Astrocyte (in vitro differentiated cells and primary cell): ENCODE data around the gene SEC24D. TPM values are rescaled to one million over a fixed set of nuclear protein-coding genes. Genes with fewer than 3 reads are reported as not detected.

ENCODE experiments used
- DNase-seq: peaks from one replicate; pipeline ENCODE4 v3.0.0-alpha.2; 2010; ENCODE audit warnings: low read depth
- FAIRE-seq: peaks from 2 replicates; lab custom pipeline; 2011; peaks lifted over from hg19 to GRCh38; lab: Jason Lieb, UNC
- H2AFZ ChIP-seq: 2 replicates; pipeline ENCODE4 v1.6.0; 2012; ENCODE audit warnings: low read depth, low read length, inconsistent platforms
- H3K27ac ChIP-seq: 2 replicates; pipeline ENCODE4 v1.5.1; 2011; ENCODE audit warnings: low read depth, low read length, inconsistent platforms
- H3K27me3 ChIP-seq: 2 replicates; pipeline ENCODE4 v1.6.0; 2011; ENCODE audit warnings: low read length, inconsistent platforms; ENCODE audit not compliant: insufficient read depth
- H3K36me3 ChIP-seq: 2 replicates; pipeline ENCODE4 v1.5.1; 2011; ENCODE audit warnings: low read length, inconsistent platforms; ENCODE audit not compliant: insufficient read depth
- H3K4me1 ChIP-seq: 2 replicates; pipeline ENCODE4 v1.5.1; 2011; ENCODE audit warnings: low read length, inconsistent platforms; ENCODE audit not compliant: insufficient read depth
- H3K4me2 ChIP-seq: 2 replicates; pipeline ENCODE4 v1.6.0; 2012; ENCODE audit warnings: low read length, inconsistent platforms
- H3K4me3 ChIP-seq: 2 replicates; pipeline ENCODE4 v1.5.1; 2011; ENCODE audit warnings: low read depth, mild to moderate bottlenecking, low read length, inconsistent platforms; ENCODE audit not compliant: insufficient read depth
- H3K79me2 ChIP-seq: 2 replicates; pipeline ENCODE4 v1.6.0; 2012; ENCODE audit warnings: mild to moderate bottlenecking, low read length, inconsistent platforms; ENCODE audit not compliant: insufficient read depth
- H3K9ac ChIP-seq: 2 replicates; pipeline ENCODE4 v1.6.0; 2012; ENCODE audit warnings: mild to moderate bottlenecking, low read length, inconsistent platforms
- H3K9me3 ChIP-seq: 2 replicates; pipeline ENCODE4 v1.5.1; 2012; ENCODE audit warnings: low read depth, mild to moderate bottlenecking, low read length, inconsistent platforms; ENCODE audit not compliant: insufficient read depth
- H4K20me1 ChIP-seq: 2 replicates; pipeline ENCODE4 v1.6.0; 2012; ENCODE audit warnings: low read length, inconsistent platforms; ENCODE audit not compliant: insufficient read depth
- H3K27ac Mint-ChIP-seq: one replicate; pipeline ENCODE4 v1.8.0; 2021; ENCODE audit warnings: mild to moderate bottlenecking, mixed read lengths; ENCODE audit not compliant: unreplicated experiment
- H3K27me3 Mint-ChIP-seq: one replicate; pipeline ENCODE4 v1.8.0; 2021; ENCODE audit warnings: low read depth, mixed read lengths; ENCODE audit not compliant: unreplicated experiment
- H3K36me3 Mint-ChIP-seq: one replicate; pipeline ENCODE4 v1.8.0; 2021; ENCODE audit warnings: low read depth, mixed read lengths; ENCODE audit not compliant: unreplicated experiment
- H3K4me1 Mint-ChIP-seq: one replicate; pipeline ENCODE4 v1.8.0; 2021; ENCODE audit warnings: low read depth, mixed read lengths; ENCODE audit not compliant: unreplicated experiment
- H3K4me3 Mint-ChIP-seq: one replicate; pipeline ENCODE4 v1.8.0; 2021; ENCODE audit warnings: mild to moderate bottlenecking, moderate library complexity, mixed read lengths; ENCODE audit not compliant: unreplicated experiment
- H3K9me3 Mint-ChIP-seq: one replicate; pipeline ENCODE4 v1.8.0; 2021; ENCODE audit warnings: mild to moderate bottlenecking, mixed read lengths; ENCODE audit not compliant: unreplicated experiment
- EZH2 ChIP-seq: IDR thresholded peaks from 2 replicates; pipeline ENCODE4 v1.6.1; 2012; ENCODE audit warnings: mild to moderate bottlenecking, low read length, inconsistent platforms; ENCODE audit not compliant: insufficient read depth
- total RNA-seq: library from RNA; stranded (reverse); gene quantifications from 2 replicates; pipeline ENCODE4 v1.2.1, GENCODE V29; 2021
- TF ChIP-seq, protein P1 (sequence below): IDR thresholded peaks from 2 replicates; pipeline ENCODE4 v1.5.1; 2011; ENCODE audit warnings: low read depth, mild to moderate bottlenecking, inconsistent platforms, low read length, moderate library complexity; ENCODE audit not compliant: insufficient read depth

SEC24D gene
- total RNA-seq, 1 donor from 2014 or later, result 187 TPM

DNA sequence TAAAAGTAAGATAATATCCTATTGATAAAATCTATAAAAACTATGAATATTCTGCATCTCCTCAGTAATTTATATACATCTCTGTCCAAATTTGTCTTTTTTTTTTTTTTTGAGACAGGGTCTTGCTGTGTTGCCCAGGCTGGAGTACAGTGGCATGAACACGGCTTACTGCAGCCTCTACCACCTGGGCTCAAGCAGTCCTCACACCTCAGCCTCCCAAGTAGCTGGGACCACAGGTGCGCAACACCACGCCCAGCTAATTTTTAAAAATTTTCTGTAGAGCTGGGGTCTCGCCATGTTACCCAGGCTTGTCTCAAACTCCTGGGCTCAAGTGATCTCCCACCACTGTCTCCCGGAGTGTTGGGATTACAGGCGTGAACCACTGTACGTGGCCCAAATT is 12.3 kb upstream of the SEC24D start:
- Histone ChIP-seq H3K9ac (no peak overlapping the region), H3K27me3 (no peaks in the 10 kb centered on the region), H2AFZ (no peak overlapping the region), H3K4me3 (no peak overlapping the region), H3K27ac (no peak overlapping the region), H3K79me2 (no peaks in the 10 kb centered on the region), H3K4me1 (no peaks in the 10 kb centered on the region), H3K9me3 (no peaks in the 10 kb centered on the region), H3K36me3 (no peaks in the 10 kb centered on the region), H4K20me1 (no peaks in the 10 kb centered on the region), H3K4me2 (no peak overlapping the region)
- no peak overlapping the region for H3K27ac Mint-ChIP-seq
- TF ChIP-seq, protein P1, sequence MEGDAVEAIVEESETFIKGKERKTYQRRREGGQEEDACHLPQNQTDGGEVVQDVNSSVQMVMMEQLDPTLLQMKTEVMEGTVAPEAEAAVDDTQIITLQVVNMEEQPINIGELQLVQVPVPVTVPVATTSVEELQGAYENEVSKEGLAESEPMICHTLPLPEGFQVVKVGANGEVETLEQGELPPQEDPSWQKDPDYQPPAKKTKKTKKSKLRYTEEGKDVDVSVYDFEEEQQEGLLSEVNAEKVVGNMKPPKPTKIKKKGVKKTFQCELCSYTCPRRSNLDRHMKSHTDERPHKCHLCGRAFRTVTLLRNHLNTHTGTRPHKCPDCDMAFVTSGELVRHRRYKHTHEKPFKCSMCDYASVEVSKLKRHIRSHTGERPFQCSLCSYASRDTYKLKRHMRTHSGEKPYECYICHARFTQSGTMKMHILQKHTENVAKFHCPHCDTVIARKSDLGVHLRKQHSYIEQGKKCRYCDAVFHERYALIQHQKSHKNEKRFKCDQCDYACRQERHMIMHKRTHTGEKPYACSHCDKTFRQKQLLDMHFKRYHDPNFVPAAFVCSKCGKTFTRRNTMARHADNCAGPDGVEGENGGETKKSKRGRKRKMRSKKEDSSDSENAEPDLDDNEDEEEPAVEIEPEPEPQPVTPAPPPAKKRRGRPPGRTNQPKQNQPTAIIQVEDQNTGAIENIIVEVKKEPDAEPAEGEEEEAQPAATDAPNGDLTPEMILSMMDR, result no peak
- TF ChIP-seq EZH2, result no peak
- DNase-seq (no peak), FAIRE-seq (no peak)
- peaks cover 20% of the 10 kb centered on the region for H3K4me1 Mint-ChIP-seq
- H3K36me3 Mint-ChIP-seq, result no peaks in the 10 kb centered on the region
- H3K27me3 Mint-ChIP-seq, result no peaks in the 10 kb centered on the region
- peaks cover 2% of the 10 kb centered on the region for H3K9me3 Mint-ChIP-seq
- H3K4me3 Mint-ChIP-seq, result no peak overlapping the region

DNA sequence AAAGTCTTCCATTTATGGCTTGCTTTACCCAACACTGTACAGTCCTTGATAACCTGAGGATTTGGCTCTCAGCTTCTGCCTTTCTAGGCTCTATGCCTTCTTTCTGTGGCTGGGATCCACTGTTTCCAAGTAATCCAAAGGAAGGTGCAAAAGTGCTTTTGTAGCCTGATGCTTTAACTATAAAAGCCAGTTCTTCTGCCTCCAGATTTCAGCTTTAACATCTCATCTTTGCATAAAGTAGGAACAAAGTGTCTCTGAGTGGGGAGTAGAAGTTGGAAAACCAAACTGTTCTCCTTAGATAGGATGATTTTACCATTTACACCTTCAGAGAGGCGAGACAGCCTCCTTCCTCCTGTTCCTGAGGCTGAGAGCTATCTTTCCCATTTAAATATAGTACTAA is 11.1 kb upstream of the SEC24D start:
- Histone ChIP-seq H3K4me1 (peaks cover 7% of the 10 kb centered on the region), H3K9ac (no peak overlapping the region), H3K79me2 (no peaks in the 10 kb centered on the region), H3K27me3 (no peaks in the 10 kb centered on the region), H2AFZ (no peak overlapping the region), H3K27ac (no peak overlapping the region), H4K20me1 (no peaks in the 10 kb centered on the region), H3K36me3 (no peaks in the 10 kb centered on the region), H3K4me2 (no peak overlapping the region), H3K9me3 (no peaks in the 10 kb centered on the region), H3K4me3 (no peak overlapping the region)
- TF ChIP-seq, protein P1, result no peak
- TF ChIP-seq EZH2, result no peak
- H3K27me3 Mint-ChIP-seq, result no peaks in the 10 kb centered on the region
- H3K27ac Mint-ChIP-seq, result no peak overlapping the region
- no peaks in the 10 kb centered on the region for H3K36me3 Mint-ChIP-seq
- DNase-seq (no peak), FAIRE-seq (no peak)
- peaks cover 18% of the 10 kb centered on the region for H3K4me1 Mint-ChIP-seq
- peaks cover 2% of the 10 kb centered on the region for H3K9me3 Mint-ChIP-seq
- H3K4me3 Mint-ChIP-seq, result no peak overlapping the region

DNA sequence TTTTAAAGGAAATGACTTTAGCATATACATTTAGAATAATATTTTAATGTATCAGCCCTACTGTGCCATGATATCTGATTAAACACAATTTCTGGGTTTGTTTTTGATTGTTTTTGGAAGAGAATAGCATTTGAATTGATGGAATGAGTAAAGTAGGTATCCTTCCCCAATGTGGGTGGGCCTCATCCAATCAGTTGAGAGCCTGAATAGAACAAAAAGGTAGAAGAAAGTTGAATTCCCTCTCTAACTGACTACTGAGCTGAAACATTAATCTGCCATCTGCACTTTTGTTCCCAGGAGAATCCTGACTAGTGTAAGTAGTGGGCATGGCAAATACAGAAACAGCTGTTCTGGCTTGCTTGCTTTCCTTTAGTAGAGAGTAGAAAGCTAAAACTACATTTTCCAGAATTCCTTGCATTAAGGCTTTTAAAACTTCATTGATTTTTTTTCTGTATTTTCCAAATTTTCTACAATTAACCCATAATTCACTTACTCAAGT is 9.7 kb upstream of the SEC24D start:
- H3K9me3 ChIP-seq, result no peaks in the 10 kb centered on the region
- no peaks in the 10 kb centered on the region for H4K20me1 ChIP-seq
- H3K36me3 Mint-ChIP-seq, result no peaks in the 10 kb centered on the region
- H3K4me1 ChIP-seq, result peaks cover 18% of the 10 kb centered on the region
- TF ChIP-seq, protein P1, result no peak
- TF ChIP-seq EZH2, result no peak
- no peak overlapping the region for H3K27ac ChIP-seq
- no peaks in the 10 kb centered on the region for H3K27me3 ChIP-seq
- H3K36me3 ChIP-seq, result no peaks in the 10 kb centered on the region
- H3K9me3 Mint-ChIP-seq, result peaks cover 2% of the 10 kb centered on the region
- DNase-seq (no peak), FAIRE-seq (no peak)
- no peak overlapping the region for H3K4me3 ChIP-seq
- H3K27ac Mint-ChIP-seq, result no peak overlapping the region
- H3K9ac ChIP-seq, result no peak overlapping the region
- no peak overlapping the region for H3K4me2 ChIP-seq
- no peaks in the 10 kb centered on the region for H3K79me2 ChIP-seq
- no peaks in the 10 kb centered on the region for H3K27me3 Mint-ChIP-seq
- H3K4me1 Mint-ChIP-seq, result peaks cover 24% of the 10 kb centered on the region
- no peak overlapping the region for H2AFZ ChIP-seq
- H3K4me3 Mint-ChIP-seq, result no peak overlapping the region
